Tracheal epithelial cell (primary cell): ENCODE data around the gene RAG2. TPM values are rescaled to one million over a fixed set of nuclear protein-coding genes. Genes with fewer than 3 reads are reported as not detected.

Experiments
- total RNA-seq: library from RNA; depleted of rRNA; stranded (reverse); fragments of >200 nt; gene quantifications from 2 replicates; pipeline ENCODE4 v1.2.1, GENCODE V29; 2014

RAG2 gene
- not detected in 2 replicates for total RNA-seq

GRCh38 chr11:36598051-36598450, at the start of gene RAG2:
Gene RAG2, minus strand, starts transcription at chr11:36598236. Its CDS starts 4,068 bp downstream, at chr11:36594168.

GRCh38 chr11:36594316-36594989, 3.6 kb downstream of the RAG2 start, which contains the start of gene IFTAP:
Gene IFTAP, plus strand, starts transcription at chr11:36594502. Its CDS starts 15,602 bp downstream, at chr11:36610104.

GRCh38 chr11:36567694-36568093, 30.3 kb downstream of the RAG2 start, which contains the start of gene RAG1:
Gene RAG1, plus strand, starts transcription at chr11:36568007. Its CDS starts 5,298 bp downstream, at chr11:36573305.

Other genes with a start within 250 kb of the RAG2 start
- gene TRAF6, start 88.0 kb downstream of the RAG2 start, total RNA-seq: 6.8 and 7.5 TPM in 2 replicates
- gene RAG1, start 30.2 kb downstream of the RAG2 start, total RNA-seq: 1.7 and 1.9 TPM in 2 replicates
- gene IFTAP, start 3.7 kb downstream of the RAG2 start, total RNA-seq: 17.4 and 36.2 TPM in 2 replicates